Measurements from ENCODE around the gene NDOR1. TPM values are rescaled to one million over a fixed set of nuclear protein-coding genes. Genes with fewer than 3 reads are reported as not detected.
A peak's percentile ranks its signal among the peaks of the same experiment; 100 is the strongest.

Gene NDOR1
- total and polyA plus RNA-seq, 2 of the 8 experiments (the other 6 are each of a cell fraction or from before 2014, with no cell fraction given) = 25.7 to 32.3 TPM

DNA sequence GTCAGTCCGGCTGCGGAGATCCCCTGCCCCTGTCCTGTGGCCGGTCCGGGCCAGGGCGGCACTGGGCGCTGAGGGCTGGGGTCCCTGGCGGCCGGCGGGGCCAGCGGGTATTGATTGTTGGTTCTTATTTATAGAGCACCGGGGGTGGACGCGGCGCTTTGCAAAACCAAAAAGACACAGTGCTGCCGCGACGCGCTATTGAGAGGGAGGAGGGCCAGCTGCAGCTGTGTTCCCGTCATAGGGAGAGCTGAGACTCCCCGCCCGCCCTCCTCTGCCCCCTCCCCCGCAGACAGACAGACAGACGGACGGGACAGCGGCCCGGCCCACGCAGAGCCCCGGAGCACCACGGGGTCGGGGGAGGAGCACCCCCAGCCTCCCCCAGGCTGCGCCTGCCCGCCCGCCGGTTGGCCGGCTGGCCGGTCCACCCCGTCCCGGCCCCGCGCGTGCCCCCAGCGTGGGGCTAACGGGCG lies 38.2 kb upstream of the NDOR1 start:
- Histone ChIP-seq H2BK15ac (ENCODE audit: low read length) (no peak overlapping the region), H3K4me1 (replicated peaks in 1 of 4; ENCODE audit: control insufficient read depth in 3 of 4, insufficient read depth in 4 of 4, low read length in 3 of 4) (peaks cover 0 to 23% (median 15%) of the 10 kb centered on the region in 4 experiments; a peak in 6 of 7 replicates), H3K36me3 (ENCODE audit: control insufficient read depth in 2 of 4, insufficient read depth in 4 of 4, low read length in 3 of 4) (no peaks in the 10 kb centered on the region; a peak in 1 of 8 replicates), H3K27ac (ENCODE audit: low read depth, low read length) (no peak overlapping the region), H3K4ac (replicated peaks; ENCODE audit: insufficient read length, low read depth, low read length) (no peak overlapping the region), H3K4me3 (ENCODE audit: extremely low read depth in 1 of 4, insufficient read depth in 2 of 4, low read depth in 3 of 4, low read length in 4 of 4) (peak overlapping the region in 1 of 4 experiments; percentile 65; a peak in 2 of 8 replicates), H2BK12ac (ENCODE audit: low read depth, low read length) (no peak overlapping the region), H3K4me2 (ENCODE audit: insufficient read depth in 1 of 2, low read depth in 2 of 2, low read length in 2 of 2) (peak overlapping the region; percentile 68 to 96; a peak in 3 of 4 replicates), H3K79me1 (ENCODE audit: low read depth, low read length) (no peaks in the 10 kb centered on the region; the same call in 1 of the 2 replicates), H4K8ac (ENCODE audit: extremely low read depth, insufficient read depth, low read length) (no peak overlapping the region), H3K18ac (ENCODE audit: extremely low read depth, low read length) (no peak overlapping the region), H3K9ac (replicated peaks in 1 of 4; ENCODE audit: extremely low read depth in 1 of 4, low read depth in 3 of 4, low read length in 3 of 4) (no peak overlapping the region), H3K9me3 (ENCODE audit: insufficient read depth in 2 of 2, low read depth in 1 of 2, low read length in 1 of 2) (no peaks in the 10 kb centered on the region), H2AK5ac (ENCODE audit: low read depth, low read length) (no peak overlapping the region), H2BK20ac (ENCODE audit: low read length) (no peak overlapping the region), H3K79me2 (ENCODE audit: control insufficient read depth in 1 of 2, insufficient read depth in 2 of 2, low read length in 2 of 2) (no peaks in the 10 kb centered on the region), H4K91ac (replicated peaks; ENCODE audit: insufficient read length, low read length) (no peak overlapping the region), H2BK5ac (ENCODE audit: low read depth, low read length) (no peak overlapping the region), H3K23ac (ENCODE audit: insufficient read length) (no peak overlapping the region), H3K27me3 (replicated peaks in 1 of 4; ENCODE audit: control insufficient read depth in 3 of 4, extremely low read depth in 1 of 4, insufficient read depth in 3 of 4, low read length in 3 of 4) (peaks cover 54 to 99% (median 85%) of the 10 kb centered on the region in 4 experiments), H2AFZ (ENCODE audit: low read length) (no peak overlapping the region), H3K56ac (replicated peaks; ENCODE audit: insufficient read length, low read depth, low read length) (no peak overlapping the region), H4K5ac (ENCODE audit: insufficient read length, low read depth, low read length) (no peak overlapping the region), H3K23me2 (ENCODE audit: low read depth, low read length) (peaks cover 15% of the 10 kb centered on the region; the same call in 1 of the 2 replicates), H3K14ac (ENCODE audit: insufficient read length) (no peak overlapping the region), H4K20me1 (replicated peaks in 1 of 2; ENCODE audit: control insufficient read depth in 1 of 2, insufficient read depth in 2 of 2, low read length in 2 of 2) (peaks cover 0 to 13% of the 10 kb centered on the region in 2 experiments), H2BK120ac (replicated peaks; ENCODE audit: low read depth, low read length) (no peak overlapping the region)
- FAIRE-seq (no peak), DNase-seq (ENCODE audit: low read depth in 1 of 2, low spot score in 2 of 2) (no peak)
- 32% methylated on average over 17 of the region's 44 CpGs; no CpG with 5 or more reads in 1 of the 2 experiments for WGBS, 2 experiments (ENCODE audit: extremely low coverage in 1 of 2, insufficient coverage in 1 of 2, insufficient read length in 1 of 2, insufficient replicate concordance in 2 of 2, low coverage in 1 of 2, low lambda C conversion rate in 2 of 2, missing lambda C conversion rate in 1 of 2)
- CTCF ChIA-PET (ENCODE audit: partially characterized antibody) = interaction anchor here (1.0 kb wide), 1 partner anchor 104 kb away, joined by 4 read pairs; no protein-coding TSS in a partner anchor
- POLR2A ChIA-PET (ENCODE audit: partially characterized antibody) = interaction anchor here (1.0 to 3.0 kb wide), 3 partner anchors 8 to 43 kb away, joined by 3 to 14 read pairs (median 5); no protein-coding TSS in a partner anchor
- no peak for TF ChIP-seq SP1 (IDR thresholded peaks at IDR 0.05; ENCODE audit: low read depth, low read length)
- no peak for TF ChIP-seq YY1 (IDR thresholded peaks at IDR 0.05; ENCODE audit: low read depth, low read length)
- TF ChIP-seq HDAC2 (IDR thresholded peaks at IDR 0.05; ENCODE audit: borderline replicate concordance in 1 of 2, low read depth in 2 of 2, low read length in 2 of 2) = no peak
- no peak for TF ChIP-seq NRF1 (IDR thresholded peaks at IDR 0.05; ENCODE audit: low read depth, low read length)
- no peak for TF ChIP-seq MAFK (IDR thresholded peaks at IDR 0.05; ENCODE audit: low read depth, low read length)
- no peak for TF ChIP-seq CEBPB (IDR thresholded peaks at IDR 0.05; ENCODE audit: low read depth, low read length)
- no peak for TF ChIP-seq SRF (IDR thresholded peaks at IDR 0.05; ENCODE audit: low read depth, low read length)
- TF ChIP-seq SIRT6 (IDR thresholded peaks at IDR 0.05; ENCODE audit: low read length) = no peak
- TF ChIP-seq, protein P1, sequence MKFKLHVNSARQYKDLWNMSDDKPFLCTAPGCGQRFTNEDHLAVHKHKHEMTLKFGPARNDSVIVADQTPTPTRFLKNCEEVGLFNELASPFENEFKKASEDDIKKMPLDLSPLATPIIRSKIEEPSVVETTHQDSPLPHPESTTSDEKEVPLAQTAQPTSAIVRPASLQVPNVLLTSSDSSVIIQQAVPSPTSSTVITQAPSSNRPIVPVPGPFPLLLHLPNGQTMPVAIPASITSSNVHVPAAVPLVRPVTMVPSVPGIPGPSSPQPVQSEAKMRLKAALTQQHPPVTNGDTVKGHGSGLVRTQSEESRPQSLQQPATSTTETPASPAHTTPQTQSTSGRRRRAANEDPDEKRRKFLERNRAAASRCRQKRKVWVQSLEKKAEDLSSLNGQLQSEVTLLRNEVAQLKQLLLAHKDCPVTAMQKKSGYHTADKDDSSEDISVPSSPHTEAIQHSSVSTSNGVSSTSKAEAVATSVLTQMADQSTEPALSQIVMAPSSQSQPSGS (IDR thresholded peaks at IDR 0.05; ENCODE audit: low read length) = no peak
- TF ChIP-seq, protein P2, sequence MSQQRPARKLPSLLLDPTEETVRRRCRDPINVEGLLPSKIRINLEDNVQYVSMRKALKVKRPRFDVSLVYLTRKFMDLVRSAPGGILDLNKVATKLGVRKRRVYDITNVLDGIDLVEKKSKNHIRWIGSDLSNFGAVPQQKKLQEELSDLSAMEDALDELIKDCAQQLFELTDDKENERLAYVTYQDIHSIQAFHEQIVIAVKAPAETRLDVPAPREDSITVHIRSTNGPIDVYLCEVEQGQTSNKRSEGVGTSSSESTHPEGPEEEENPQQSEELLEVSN (IDR thresholded peaks at IDR 0.05) = no peak
- TF ChIP-seq MAX (IDR thresholded peaks at IDR 0.05) = no peak

All from H1 (cell line).